HepG2 (cell line): ENCODE results near the gene DGCR8. TPM values are rescaled to one million over a fixed set of nuclear protein-coding genes. Genes with fewer than 3 reads are reported as not detected.

Experiments used
- CBX2 ChIP-seq, 2 experiments: fragments of 200-600 bp in 1 of 2; sonication (generic); formaldehyde crosslinking in 1 of 2; IDR thresholded peaks; 2 replicates each; pipeline versions ENCODE4 v1.7.0 to v1.8.1; 2018 to 2022; ENCODE audit warnings: low read depth in 2 of 2, low read length in 1 of 2, mild to moderate bottlenecking in 1 of 2, missing genetic modification reagents in 1 of 2
- CSRNP1 ChIP-seq: sonication (generic); formaldehyde crosslinking; IDR thresholded peaks from 2 replicates; pipeline ENCODE4 v1.8.1; 2023; ENCODE audit warnings: mild to moderate bottlenecking, missing genetic modification reagents
- IKZF4 ChIP-seq: sonication (generic); formaldehyde crosslinking; IDR thresholded peaks from 2 replicates; pipeline ENCODE4 v1.5.1; 2020; ENCODE audit warnings: borderline replicate concordance, mild to moderate bottlenecking, low read depth, missing genetic modification reagents; ENCODE audit errors: not compliant biosample characterization
- PITX1 ChIP-seq: sonication (generic); formaldehyde crosslinking; IDR thresholded peaks from 2 replicates; pipeline ENCODE4 v1.5.1; 2020; ENCODE audit warnings: mild to moderate bottlenecking, missing genetic modification reagents
- SCMH1 ChIP-seq: sonication (generic); formaldehyde crosslinking; IDR thresholded peaks from 2 replicates; pipeline ENCODE4 v1.9.0; 2021; ENCODE audit warnings: missing genetic modification reagents, mild to moderate bottlenecking, borderline replicate concordance
- SP140L ChIP-seq: sonication (generic); formaldehyde crosslinking; IDR thresholded peaks from 2 replicates; pipeline ENCODE4 v1.4.0; 2020; ENCODE audit warnings: missing genetic modification reagents, borderline replicate concordance
- SSRP1 ChIP-seq: IDR thresholded peaks from 2 replicates; pipeline ENCODE4 v1.6.1; 2016; ENCODE audit warnings: control low read depth
- TCF12 ChIP-seq, 2 experiments: fragments of 450-650 bp in 1 of 2; sonication (generic) in 1 of 2; formaldehyde crosslinking in 1 of 2; IDR thresholded peaks; 2 replicates each; pipeline versions ENCODE4 v1.6.1 to v1.8.0; 2017 to 2022; ENCODE audit warnings: antibody characterized with exemption in 1 of 2, mild to moderate bottlenecking in 1 of 2, missing genetic modification reagents in 1 of 2, moderate library complexity in 1 of 2
- ZKSCAN1 ChIP-seq: fragments of 150-350 bp; IDR thresholded peaks from 2 replicates; pipeline ENCODE4 v1.6.1; 2014; ENCODE audit warnings: low read length
- ZKSCAN5 ChIP-seq: sonication (generic); formaldehyde crosslinking; IDR thresholded peaks from 2 replicates; pipeline ENCODE4 v1.5.1; 2020; ENCODE audit warnings: mild to moderate bottlenecking, missing genetic modification reagents
- ZNF329 ChIP-seq: sonication (generic); formaldehyde crosslinking; IDR thresholded peaks from 2 replicates; pipeline ENCODE4 v1.9.0; 2021; ENCODE audit warnings: low read depth, mild to moderate bottlenecking, missing genetic modification reagents
- polyA plus RNA-seq, 8 experiments: library from polyadenylated mRNA; depleted of rRNA in 3 of 8; stranded (reverse) in 7 of 8; unstranded in 1 of 8; fragments of >200 nt; fragmentation: Illumina TruSeq in 4 of 8; extraction: Trizol in 4 of 8; gene quantifications; 2 replicates each; pipeline versions ENCODE4 v1.2.1 to v1.2.3, GENCODE V29; 2011 to 2016; ENCODE audit warnings: low read depth in 4 of 8, missing spikeins in 1 of 8, mixed read lengths in 1 of 8; ENCODE audit not compliant: insufficient read depth in 1 of 8
- total RNA-seq, 5 experiments: library from RNA; depleted of rRNA; stranded (reverse); fragments of >200 nt; fragmentation: Illumina TruSeq; extraction: Trizol; gene quantifications; 2 replicates each; pipeline ENCODE4 v1.2.3, GENCODE V29; 2016; ENCODE audit warnings: low read depth in 1 of 5
- TF ChIP-seq, protein P1 (sequence below): sonication (generic); formaldehyde crosslinking; IDR thresholded peaks from 2 replicates; pipeline ENCODE4 v1.4.0; 2020; ENCODE audit warnings: mild to moderate bottlenecking, missing genetic modification reagents, borderline replicate concordance

Gene DGCR8
- total and polyA plus RNA-seq, 2 of the 13 experiments (the other 11 are each of a cell fraction or from before 2014, with no cell fraction given) = 10.2 to 23.2 TPM

- TF ChIP-seq, protein P1, sequence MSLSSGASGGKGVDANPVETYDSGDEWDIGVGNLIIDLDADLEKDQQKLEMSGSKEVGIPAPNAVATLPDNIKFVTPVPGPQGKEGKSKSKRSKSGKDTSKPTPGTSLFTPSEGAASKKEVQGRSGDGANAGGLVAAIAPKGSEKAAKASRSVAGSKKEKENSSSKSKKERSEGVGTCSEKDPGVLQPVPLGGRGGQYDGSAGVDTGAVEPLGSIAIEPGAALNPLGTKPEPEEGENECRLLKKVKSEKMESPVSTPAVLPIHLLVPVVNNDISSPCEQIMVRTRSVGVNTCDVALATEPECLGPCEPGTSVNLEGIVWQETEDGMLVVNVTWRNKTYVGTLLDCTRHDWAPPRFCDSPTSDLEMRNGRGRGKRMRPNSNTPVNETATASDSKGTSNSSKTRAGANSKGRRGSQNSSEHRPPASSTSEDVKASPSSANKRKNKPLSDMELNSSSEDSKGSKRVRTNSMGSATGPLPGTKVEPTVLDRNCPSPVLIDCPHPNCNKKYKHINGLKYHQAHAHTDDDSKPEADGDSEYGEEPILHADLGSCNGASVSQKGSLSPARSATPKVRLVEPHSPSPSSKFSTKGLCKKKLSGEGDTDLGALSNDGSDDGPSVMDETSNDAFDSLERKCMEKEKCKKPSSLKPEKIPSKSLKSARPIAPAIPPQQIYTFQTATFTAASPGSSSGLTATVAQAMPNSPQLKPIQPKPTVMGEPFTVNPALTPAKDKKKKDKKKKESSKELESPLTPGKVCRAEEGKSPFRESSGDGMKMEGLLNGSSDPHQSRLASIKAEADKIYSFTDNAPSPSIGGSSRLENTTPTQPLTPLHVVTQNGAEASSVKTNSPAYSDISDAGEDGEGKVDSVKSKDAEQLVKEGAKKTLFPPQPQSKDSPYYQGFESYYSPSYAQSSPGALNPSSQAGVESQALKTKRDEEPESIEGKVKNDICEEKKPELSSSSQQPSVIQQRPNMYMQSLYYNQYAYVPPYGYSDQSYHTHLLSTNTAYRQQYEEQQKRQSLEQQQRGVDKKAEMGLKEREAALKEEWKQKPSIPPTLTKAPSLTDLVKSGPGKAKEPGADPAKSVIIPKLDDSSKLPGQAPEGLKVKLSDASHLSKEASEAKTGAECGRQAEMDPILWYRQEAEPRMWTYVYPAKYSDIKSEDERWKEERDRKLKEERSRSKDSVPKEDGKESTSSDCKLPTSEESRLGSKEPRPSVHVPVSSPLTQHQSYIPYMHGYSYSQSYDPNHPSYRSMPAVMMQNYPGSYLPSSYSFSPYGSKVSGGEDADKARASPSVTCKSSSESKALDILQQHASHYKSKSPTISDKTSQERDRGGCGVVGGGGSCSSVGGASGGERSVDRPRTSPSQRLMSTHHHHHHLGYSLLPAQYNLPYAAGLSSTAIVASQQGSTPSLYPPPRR (CRISPR knock-in tag) = no peak
- TF ChIP-seq ZKSCAN1 (no peak), SP140L (CRISPR knock-in tag) (no peak), CBX2 (IDR thresholded peaks at IDR 0.05; ENCODE audit: low read depth, low read length) (no peak), CBX2 (CRISPR knock-in tag; IDR thresholded peaks at IDR 0.05; ENCODE audit: low read depth) (no peak), SSRP1 (no peak), PITX1 (CRISPR knock-in tag) (no peak), IKZF4 (CRISPR knock-in tag) (no peak), CSRNP1 (no peak), ZKSCAN5 (no peak), TCF12 (IDR thresholded peaks at IDR 0.05) (no peak), TCF12 (CRISPR knock-in tag; IDR thresholded peaks at IDR 0.05) (no peak), ZNF329 (CRISPR knock-in tag) (no peak), SCMH1 (CRISPR knock-in tag) (no peak)
Observed at GRCh38 chr22:20101638-20102037, 21.6 kb downstream of the DGCR8 start (continued).
